ENCODE data around the gene CNTNAP2.

CNTNAP2 gene

DNA sequence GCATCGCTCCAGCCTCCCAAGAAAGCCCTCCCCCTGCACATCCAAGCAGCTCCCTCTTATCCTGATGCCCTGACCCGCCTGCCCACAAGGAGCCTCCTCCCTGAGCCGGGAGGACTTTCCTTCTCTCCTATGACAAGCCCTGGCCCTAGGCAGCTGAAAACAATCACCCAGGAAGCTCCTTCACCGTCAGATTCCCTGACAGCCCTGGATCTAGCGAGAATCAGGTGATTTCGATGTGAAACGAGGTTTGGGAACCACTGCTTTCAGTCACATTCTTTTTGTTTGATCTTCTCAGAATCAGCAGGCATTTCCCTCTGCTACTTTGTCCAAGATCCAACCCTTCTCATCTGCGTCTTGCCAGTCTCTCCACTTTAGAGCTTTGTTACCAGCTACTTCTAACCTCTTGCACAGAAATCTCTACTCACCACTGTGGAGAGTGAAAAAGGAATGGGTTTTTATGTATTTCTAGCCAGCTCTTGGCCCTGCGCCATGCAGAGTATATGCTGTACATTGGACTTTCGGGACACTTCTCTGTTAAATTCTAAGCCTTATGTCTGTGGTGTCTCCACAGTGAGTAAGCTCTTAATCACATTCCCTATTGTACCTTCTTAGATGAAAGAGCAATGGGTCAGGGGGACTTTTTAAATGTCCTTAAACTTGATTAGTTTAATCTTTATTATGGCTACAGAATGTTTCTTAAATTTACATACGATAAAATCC is 2220.8 kb downstream of the CNTNAP2 start:
- no peak for DNase-seq

DNA sequence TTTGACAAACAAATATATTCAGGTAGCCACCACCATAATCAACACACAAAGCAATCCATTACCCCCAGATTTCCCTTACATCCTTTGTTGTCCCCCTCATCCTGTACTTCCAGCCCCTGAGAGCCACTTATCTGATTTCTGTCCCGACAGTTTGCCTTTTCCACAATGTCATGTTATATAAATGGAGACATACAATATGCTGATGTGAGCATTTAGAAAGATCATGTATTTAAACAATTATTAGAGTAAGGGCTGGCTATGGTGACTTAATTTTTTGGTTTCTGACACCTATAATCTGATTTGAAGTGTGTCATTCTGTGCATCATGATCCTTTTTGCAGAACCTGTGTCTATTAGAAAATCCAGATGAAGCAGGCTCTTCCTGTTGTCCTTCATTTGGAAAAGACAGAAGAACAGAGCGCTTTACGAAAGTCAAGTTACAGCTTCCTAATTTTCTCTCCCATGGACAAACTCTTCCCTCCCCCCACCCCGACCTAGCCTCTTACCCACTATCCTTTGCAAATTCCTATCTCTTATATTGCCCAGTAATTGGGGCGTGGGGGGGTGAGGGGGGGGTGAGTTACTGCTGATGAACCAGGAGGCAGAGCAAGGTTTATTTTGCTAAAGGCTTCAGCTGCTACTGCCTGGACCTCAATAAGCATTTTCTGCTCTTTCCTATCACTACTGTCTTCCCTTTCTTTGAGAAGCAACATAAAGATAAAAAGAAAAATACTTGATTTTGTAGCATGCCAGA is 2221.6 kb downstream of the CNTNAP2 start:
- no peak for DNase-seq

DNA sequence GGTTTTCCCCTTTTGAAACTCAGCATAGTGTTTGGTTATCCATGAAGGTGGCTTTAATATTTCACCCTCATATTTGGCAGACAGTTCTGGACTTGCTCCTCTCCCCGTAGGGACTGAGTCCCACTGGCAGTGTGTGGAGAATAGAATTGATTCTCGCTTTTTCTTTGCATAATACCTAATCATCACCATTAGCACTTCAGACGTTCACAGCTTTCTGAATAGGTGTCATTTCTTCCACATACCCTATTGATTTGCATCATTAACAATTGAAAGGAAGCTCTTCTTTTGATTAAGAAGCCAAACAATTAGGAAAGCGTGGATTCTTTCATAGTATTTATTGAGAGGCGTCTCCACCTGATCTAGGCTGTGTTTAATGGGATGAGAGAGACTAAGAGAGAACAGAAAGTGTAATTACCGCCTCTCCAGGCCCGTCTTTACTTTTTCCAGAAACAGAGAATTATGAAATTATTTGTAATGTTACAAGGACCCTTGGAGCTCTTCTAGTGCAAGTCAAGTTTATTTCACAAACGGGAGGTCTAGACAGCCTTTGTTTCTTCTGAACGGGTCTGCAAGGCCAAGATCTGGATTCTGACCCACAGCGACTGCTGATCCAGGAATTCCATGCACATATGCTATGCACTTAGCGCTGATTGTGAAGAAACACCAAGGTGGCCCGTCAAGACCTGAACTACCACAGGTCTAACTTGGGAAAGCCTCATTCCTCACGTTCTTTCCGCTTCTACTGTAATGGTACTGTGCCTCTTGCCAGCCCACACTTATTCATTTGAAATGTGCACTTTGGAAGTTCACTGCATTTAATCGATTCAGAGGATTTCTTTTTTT is 2224.1 kb downstream of the CNTNAP2 start:
- no peak for DNase-seq

GRCh38 chr7:148344406-148344805 is 2227.8 kb downstream of the CNTNAP2 start:
- no peak for DNase-seq

GRCh38 chr7:148347981-148348380 is 2231.4 kb downstream of the CNTNAP2 start:
- DNase-seq = no peak

DNA sequence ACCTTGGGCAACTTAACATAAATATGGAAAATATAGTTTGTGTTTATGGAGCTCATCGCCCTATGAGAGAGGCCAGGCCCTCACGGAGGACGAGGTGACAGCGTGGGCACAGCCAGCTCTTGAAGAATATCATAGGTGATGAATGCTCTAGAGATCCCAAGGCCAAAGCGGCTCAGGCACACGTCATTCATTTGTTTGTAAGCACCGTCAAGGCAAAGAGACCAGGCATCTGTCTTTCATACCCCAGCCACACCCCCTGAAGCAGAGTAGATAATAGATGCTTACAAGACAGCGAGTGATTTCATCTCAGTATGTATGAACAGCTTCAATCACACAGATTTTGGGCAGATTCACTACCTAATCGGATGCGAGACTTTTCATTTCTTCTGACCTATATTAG is 2231.9 kb downstream of the CNTNAP2 start:
- no peak for DNase-seq

DNA sequence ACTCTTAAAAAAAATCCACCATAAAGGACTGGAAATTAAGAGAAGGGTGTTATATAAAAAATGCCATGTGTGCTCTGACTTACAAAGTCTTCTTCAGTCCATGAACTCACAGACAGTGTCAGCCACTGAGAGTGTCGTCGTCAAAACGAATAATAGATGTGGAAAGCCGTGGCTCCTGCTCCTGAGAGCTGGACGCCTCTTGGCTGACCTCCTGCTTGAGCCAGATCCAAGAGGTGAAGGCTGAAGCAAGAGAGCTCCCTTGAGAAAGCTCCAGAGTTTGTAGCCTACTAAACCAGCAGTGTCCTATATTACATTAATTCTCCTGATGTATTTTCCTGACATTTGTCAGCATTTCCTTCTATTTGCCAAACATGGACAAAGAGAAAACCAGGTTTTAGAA is 2239.7 kb downstream of the CNTNAP2 start:
- DNase-seq = no peak

GRCh38 chr7:148362541-148362940 is 2245.9 kb downstream of the CNTNAP2 start:
- DNase-seq = no peak

GRCh38 chr7:148367731-148368475 is 2251.3 kb downstream of the CNTNAP2 start:
- DNase-seq = no peak

DNA sequence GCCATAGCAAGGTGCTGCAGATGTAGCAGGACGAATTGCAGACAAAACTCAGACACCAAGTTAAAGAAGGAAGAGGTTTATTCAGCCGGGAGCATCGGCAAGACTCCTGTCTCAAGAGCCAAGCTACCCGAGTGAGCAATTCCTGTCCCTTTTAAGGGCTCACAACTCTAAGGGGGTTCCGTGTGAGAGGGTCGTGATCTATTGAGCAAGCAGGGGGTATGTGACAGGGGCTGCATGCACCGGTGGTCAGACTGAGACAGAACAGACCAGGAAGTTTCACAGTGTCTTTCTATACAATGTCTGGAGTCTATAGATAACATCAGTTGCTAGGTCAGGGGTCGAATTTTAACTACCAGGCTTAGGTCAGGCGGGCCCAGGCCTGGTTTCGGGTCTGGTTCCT is 2252.0 kb downstream of the CNTNAP2 start:
- no peak for DNase-seq

DNA sequence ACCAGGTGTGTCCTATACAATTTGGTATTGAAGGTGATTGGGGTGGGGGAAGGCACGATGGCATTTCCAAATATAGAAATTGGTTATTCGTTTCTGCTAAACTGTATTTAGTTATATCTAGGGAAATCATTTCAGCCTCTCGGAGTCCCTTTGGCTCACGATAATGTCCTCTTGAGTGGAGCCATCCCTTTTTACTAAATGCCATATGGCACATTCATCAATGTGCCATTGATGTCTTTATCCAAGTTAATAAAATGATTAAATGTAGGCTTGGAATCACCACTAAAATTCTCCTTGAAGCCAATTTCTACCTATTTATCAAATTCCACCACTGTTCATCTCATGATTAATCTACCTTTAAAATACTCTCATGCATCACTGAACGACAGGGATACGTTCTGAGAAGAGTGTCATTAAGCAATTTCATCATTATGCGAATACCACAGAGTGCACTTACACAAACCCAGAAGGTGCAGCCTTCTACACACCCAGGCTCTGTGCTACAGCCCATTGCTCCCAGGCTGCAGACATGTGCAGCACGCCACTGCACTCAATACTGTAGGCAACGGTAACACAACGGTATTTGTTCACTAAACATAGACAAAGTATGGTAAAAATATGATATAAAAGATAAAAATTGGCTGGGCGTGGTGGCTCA is 2254.8 kb downstream of the CNTNAP2 start:
- no peak for DNase-seq

GRCh38 chr7:148374396-148375259 is 2258.0 kb downstream of the CNTNAP2 start:
- DNase-seq = no peak

GRCh38 chr7:148379677-148380076 is 2263.1 kb downstream of the CNTNAP2 start:
- DNase-seq = no peak

DNA sequence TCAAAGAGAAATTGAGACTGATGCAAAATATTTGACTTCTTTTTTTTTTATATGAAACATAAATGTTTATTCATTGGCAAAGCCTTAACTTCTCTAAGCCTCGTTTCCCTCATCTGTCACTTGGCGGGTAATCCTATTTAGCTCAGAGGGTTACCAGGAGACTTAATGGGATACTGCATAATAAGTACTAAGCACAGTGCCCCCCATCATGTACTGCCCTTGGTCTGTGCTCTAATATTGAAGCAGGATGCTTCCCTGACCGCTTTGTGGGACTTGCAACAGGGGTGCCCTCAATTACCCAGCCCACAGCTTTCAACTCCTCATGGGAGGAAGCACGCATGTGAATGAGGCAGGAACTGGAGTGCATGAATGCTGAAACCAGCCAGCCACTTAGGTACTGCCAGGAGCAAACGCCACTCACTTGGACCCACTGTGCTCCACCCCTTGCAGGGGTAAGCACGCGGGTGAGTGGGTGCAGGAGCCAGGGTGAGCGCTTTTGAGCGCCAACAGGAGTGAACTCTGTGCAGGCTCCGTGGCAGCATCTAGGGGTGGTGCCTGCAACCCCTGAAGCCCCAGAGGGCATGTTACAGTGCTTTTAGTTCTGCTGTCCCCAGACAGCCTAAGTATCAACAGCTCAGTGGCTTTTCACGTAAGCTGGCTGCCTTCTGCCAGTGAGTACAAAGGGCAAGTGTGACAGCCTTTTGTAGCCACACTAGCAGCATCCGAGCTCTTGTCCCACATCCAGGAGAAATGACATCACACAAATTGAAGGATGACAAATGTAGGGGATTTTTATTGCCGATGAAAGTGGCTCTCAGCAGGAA is 2264.2 kb downstream of the CNTNAP2 start:
- DNase-seq = no peak

GRCh38 chr7:148382596-148382995 is 2266.0 kb downstream of the CNTNAP2 start:
- no peak for DNase-seq

- no peak for DNase-seq
Measured at GRCh38 chr7:148383651-148384050, 2267.1 kb downstream of the CNTNAP2 start.

DNA sequence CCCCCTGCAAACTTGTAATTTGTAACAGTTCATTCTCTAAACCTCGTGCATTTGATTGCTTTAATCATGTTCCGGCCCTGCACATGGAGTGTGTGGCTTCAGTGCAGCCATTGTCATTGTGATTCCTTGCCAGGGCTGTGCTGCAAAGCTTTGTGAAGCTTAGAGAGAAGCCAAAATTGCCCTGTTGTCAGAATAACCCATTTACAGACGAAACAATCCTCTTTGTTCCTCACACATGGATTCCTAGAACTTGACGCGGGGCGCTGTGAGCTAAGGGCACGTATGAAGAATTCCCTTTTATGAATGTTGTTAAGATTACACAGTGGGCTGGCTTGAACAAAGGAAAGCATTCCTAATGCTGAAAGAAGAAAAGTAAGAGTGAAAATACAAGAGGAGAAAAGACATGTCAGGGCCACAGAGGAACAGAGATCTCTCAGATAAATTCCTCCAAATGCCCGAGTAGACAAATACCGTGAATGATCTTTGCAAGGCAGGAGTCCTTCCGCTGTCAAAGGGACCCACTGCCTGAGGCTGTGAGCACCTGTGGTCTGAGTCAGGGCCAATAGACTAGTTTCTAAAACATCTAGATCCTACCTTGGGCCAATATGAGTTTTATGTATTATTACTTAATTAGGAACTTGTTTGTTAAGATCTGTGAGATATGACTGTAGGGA is 2268.5 kb downstream of the CNTNAP2 start:
- no peak for DNase-seq

DNA sequence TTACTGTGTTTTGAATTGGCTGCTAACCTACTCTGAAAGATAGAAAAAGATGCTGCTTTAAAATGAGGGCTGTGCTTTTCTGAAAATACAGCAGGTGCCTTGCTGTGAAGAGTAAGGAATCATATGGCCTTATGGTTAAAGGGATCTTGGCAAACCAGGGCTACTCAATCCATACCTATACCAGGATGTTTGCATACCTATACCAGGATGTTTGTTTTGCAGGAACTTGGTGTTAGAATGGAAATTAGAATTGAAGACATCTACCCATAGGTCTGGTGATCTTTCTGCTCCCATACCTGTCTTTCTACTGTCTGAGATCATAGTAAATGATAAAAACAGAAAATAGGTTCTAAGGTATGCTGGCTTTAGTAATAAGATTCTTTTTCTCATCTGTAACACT is 2273.8 kb downstream of the CNTNAP2 start:
- no peak for DNase-seq

DNA sequence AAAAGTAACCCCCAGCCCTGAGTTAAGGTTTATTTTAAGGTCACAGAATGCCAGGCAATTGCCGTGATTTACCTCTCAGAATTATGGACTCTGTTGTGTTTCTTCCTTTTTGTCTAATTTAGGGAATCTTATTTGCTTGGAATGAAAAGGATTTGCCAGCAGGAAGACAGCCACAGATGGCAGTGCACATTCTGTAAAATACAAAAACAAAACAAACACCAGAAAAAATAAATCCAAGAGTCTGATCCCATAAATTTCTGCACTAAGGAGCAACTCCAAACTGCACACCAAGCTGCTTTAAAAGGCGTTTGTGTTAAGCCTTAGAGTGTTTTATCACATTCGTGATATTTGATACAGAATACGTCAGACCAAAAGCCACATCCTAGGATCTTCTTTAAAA is 2275.0 kb downstream of the CNTNAP2 start:
- no peak for DNase-seq

GRCh38 chr7:148394582-148394981 is 2278.0 kb downstream of the CNTNAP2 start:
- DNase-seq = no peak

All from suppressor macrophage treated with lipopolysaccharide for 4 hours (primary cell).